Karpas-422 (cell line): ENCODE measurements around the gene SLC4A1AP. TPM values are rescaled to one million over a fixed set of nuclear protein-coding genes. Genes with fewer than 3 reads are reported as not detected.

ENCODE experiments used
- DNase-seq: peaks from one replicate; pipeline ENCODE4 v3.0.0-alpha.2; 2015
- H2AFZ ChIP-seq: fragments of 200-600 bp; sonication (generic); 2 replicates; pipeline ENCODE4 v1.6.1; 2014; ENCODE audit warnings: antibody characterized with exemption, low read length, mixed read lengths
- H3K27ac ChIP-seq: fragments of 200-600 bp; sonication (generic); 2 replicates; pipeline ENCODE4 v1.5.1; 2014; ENCODE audit warnings: mild to moderate bottlenecking, low read length, moderate library complexity
- H3K27me3 ChIP-seq: fragments of 200-600 bp; sonication (generic); 2 replicates; pipeline ENCODE4 v1.6.1; 2014; ENCODE audit warnings: low read length, mixed read lengths
- H3K36me3 ChIP-seq: fragments of 200-600 bp; sonication (generic); 2 replicates; pipeline ENCODE4 v1.6.1; 2014; ENCODE audit warnings: low read length, mixed read lengths; ENCODE audit not compliant: insufficient read depth
- H3K4me1 ChIP-seq: fragments of 200-600 bp; sonication (generic); 2 replicates; pipeline ENCODE4 v1.6.1; 2014; ENCODE audit warnings: mild to moderate bottlenecking, low read length, mixed read lengths
- H3K4me2 ChIP-seq: fragments of 200-600 bp; sonication (generic); 2 replicates; pipeline ENCODE4 v1.6.1; 2014; ENCODE audit warnings: low read length, low read depth, mild to moderate bottlenecking; ENCODE audit not compliant: poor library complexity, severe bottlenecking
- H3K4me3 ChIP-seq: fragments of 200-600 bp; sonication (generic); 2 replicates; pipeline ENCODE4 v1.5.1; 2014; ENCODE audit warnings: mild to moderate bottlenecking, antibody characterized with exemption, low read length, mixed read lengths
- H3K79me2 ChIP-seq: fragments of 200-600 bp; sonication (generic); 2 replicates; pipeline ENCODE4 v1.6.1; 2014; ENCODE audit warnings: mild to moderate bottlenecking, low read length, mixed read lengths
- H3K9ac ChIP-seq: fragments of 200-600 bp; sonication (generic); 2 replicates; pipeline ENCODE4 v1.6.0; 2014; ENCODE audit warnings: low read length
- H3K9me2 ChIP-seq: fragments of 200-600 bp; sonication (generic), shearing (Covaris generic); replicated peaks from 2 replicates; pipeline ENCODE4 v1.6.0; 2014; ENCODE audit warnings: mild to moderate bottlenecking, low read length, moderate library complexity; ENCODE audit not compliant: insufficient read depth
- H3K9me3 ChIP-seq: fragments of 300-700, 200-600 bp; sonication (generic); 2 replicates; pipeline ENCODE4 v1.6.1; 2014; ENCODE audit warnings: low read length, mixed read lengths
- H4K20me1 ChIP-seq: fragments of 200-600 bp; sonication (generic); 2 replicates; pipeline ENCODE4 v1.6.1; 2014; ENCODE audit warnings: mild to moderate bottlenecking, antibody characterized with exemption, low read length, low read depth; ENCODE audit not compliant: insufficient read depth
- total RNA-seq: library from RNA; depleted of rRNA; stranded (reverse); fragments of >200 nt; shearing (Covaris generic); gene quantifications from 2 replicates; pipeline ENCODE4 v1.2.3, GENCODE V29; 2014; ENCODE audit warnings: low replicate concordance

SLC4A1AP gene
- total RNA-seq, 1 experiment from 2014 or later: 19.8 TPM

DNA sequence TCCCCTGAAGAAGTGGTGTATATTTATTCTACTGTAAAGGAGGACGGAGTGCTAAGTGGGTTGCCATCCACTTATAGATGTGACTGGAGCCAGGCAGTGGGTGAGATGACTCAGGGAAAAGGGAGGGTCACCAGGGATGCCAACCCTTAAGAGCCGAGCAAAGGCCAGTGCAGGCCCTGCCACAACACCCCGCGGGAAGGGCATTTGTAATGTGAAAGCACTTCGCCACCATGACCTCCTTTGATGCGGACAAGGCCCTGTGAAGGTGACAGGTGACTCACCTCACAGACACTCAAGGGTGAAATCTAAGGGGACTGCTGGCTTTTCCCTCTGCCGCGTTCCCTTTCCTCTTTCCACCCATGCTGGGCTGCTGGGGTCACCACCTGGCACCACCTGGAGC, 57.6 kb downstream of the SLC4A1AP start:
- H3K9ac ChIP-seq: no peak overlapping the region
- H3K36me3 ChIP-seq: no peaks in the 10 kb centered on the region
- H3K4me3 ChIP-seq: no peak overlapping the region
- H3K9me2 ChIP-seq: no peaks in the 10 kb centered on the region
- H3K27ac ChIP-seq: no peak overlapping the region
- H2AFZ ChIP-seq: no peak overlapping the region
- no peaks in the 10 kb centered on the region for H3K79me2 ChIP-seq
- no peak for DNase-seq
- no peaks in the 10 kb centered on the region for H3K9me3 ChIP-seq
- H4K20me1 ChIP-seq: no peaks in the 10 kb centered on the region
- H3K4me2 ChIP-seq: no peak overlapping the region
- H3K27me3 ChIP-seq: no peaks in the 10 kb centered on the region
- H3K4me1 ChIP-seq: no peaks in the 10 kb centered on the region

DNA sequence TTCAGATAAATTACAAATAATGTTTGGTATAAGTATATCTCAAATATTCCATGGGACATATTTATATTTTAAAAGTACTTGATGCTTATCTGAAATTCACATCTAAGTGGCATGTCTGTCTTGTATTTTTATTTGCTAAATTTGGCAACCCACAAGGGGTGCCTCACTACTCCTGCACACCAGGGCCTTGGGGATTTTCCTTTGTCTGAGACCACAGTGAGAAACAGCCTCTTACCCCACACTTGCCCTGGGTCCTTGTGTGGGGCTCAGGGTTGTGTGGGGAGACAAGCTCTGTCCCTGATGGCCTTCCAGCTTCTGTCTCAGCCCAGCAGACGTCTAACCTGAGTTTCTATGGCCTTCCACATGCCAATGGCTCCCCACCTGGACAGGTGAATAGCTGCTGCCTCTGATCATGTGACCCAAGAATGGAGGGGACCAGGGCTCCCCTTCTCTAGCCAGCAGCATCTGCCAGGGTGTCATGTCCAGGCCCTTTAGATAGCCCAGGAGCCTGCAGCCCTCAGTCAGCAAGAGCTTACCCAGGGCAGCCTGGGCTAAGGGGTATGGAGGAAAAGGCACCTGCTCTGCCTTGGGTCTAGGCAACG, 58.3 kb downstream of the SLC4A1AP start:
- H3K36me3 ChIP-seq: no peaks in the 10 kb centered on the region
- H3K9me2 ChIP-seq: no peaks in the 10 kb centered on the region
- no peak overlapping the region for H3K4me2 ChIP-seq
- no peaks in the 10 kb centered on the region for H4K20me1 ChIP-seq
- no peaks in the 10 kb centered on the region for H3K4me1 ChIP-seq
- H3K27ac ChIP-seq: no peak overlapping the region
- H3K27me3 ChIP-seq: no peaks in the 10 kb centered on the region
- H3K4me3 ChIP-seq: no peak overlapping the region
- H2AFZ ChIP-seq: no peak overlapping the region
- DNase-seq: no peak
- H3K9ac ChIP-seq: no peak overlapping the region
- no peaks in the 10 kb centered on the region for H3K9me3 ChIP-seq
- H3K79me2 ChIP-seq: no peaks in the 10 kb centered on the region

DNA sequence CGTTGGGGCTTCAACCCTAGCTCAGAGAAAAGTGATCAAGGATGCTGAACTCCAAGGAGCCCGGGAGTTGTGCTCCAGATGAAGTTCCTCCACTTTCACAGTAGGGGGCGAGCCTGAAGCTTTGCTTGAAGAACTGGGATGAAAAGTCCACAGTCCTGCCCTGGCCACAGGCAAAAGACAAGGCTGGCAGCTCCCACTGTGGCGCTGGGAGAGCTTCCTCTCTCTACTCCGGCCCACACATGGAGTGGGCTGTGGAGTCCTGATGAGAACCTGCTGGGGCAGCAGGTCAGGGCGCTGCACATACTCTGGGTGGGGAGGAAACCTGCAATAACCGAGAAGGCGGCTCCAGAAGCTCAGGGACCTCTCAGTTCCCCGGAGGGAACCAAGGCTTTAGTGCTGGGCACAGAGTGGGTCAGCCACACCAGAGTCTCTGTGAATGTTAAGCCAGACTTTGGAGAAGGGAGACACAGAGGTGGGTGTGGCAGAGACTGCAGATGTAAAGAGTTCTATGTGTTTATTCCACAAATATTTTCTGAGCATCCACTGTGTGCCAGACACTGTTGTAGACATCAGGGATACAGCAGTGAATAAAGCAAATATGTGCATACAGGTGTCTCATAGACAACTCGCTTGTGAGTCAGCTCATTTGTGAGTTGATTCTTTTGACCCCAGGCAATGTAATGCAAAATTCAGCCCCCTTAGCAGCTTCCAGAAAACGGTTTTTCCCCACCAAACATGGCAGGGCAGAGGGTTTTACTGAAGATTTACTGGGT, 59.9 kb downstream of the SLC4A1AP start:
- Histone ChIP-seq H3K27ac (no peak overlapping the region), H3K4me1 (no peaks in the 10 kb centered on the region), H3K4me3 (no peak overlapping the region), H2AFZ (no peak overlapping the region), H3K9ac (no peak overlapping the region), H3K79me2 (no peaks in the 10 kb centered on the region), H3K9me2 (no peaks in the 10 kb centered on the region), H3K36me3 (no peaks in the 10 kb centered on the region), H3K27me3 (no peaks in the 10 kb centered on the region), H3K4me2 (no peak overlapping the region), H3K9me3 (no peaks in the 10 kb centered on the region), H4K20me1 (no peaks in the 10 kb centered on the region)
- peak; percentile 71 for DNase-seq

DNA sequence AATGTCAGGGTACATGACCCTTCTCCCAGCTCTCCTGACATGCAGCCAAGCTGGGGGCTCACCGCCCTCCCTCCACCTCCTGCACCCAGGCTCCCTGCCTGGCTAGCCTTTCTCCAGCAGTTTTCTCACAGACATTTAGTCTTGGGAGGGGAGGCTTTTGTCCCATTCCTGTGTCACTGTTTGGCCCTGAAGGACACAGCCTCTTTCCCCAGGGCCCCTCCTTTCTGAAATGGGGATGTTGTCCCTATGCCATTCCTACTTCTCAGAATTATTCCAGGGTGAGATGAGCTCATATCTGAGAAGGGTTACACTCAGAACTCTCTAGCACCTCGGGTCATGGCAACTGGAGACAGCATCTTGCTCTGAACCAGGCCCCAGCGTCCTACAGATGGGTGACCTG, 60.5 kb downstream of the SLC4A1AP start:
- Histone ChIP-seq H4K20me1 (no peaks in the 10 kb centered on the region), H3K9me2 (no peaks in the 10 kb centered on the region), H3K4me3 (no peak overlapping the region), H3K27me3 (no peaks in the 10 kb centered on the region), H3K79me2 (no peaks in the 10 kb centered on the region), H3K36me3 (no peaks in the 10 kb centered on the region), H3K9ac (no peak overlapping the region), H3K9me3 (no peaks in the 10 kb centered on the region), H3K4me2 (no peak overlapping the region), H2AFZ (no peak overlapping the region), H3K4me1 (no peaks in the 10 kb centered on the region), H3K27ac (no peak overlapping the region)
- DNase-seq: no peak

DNA sequence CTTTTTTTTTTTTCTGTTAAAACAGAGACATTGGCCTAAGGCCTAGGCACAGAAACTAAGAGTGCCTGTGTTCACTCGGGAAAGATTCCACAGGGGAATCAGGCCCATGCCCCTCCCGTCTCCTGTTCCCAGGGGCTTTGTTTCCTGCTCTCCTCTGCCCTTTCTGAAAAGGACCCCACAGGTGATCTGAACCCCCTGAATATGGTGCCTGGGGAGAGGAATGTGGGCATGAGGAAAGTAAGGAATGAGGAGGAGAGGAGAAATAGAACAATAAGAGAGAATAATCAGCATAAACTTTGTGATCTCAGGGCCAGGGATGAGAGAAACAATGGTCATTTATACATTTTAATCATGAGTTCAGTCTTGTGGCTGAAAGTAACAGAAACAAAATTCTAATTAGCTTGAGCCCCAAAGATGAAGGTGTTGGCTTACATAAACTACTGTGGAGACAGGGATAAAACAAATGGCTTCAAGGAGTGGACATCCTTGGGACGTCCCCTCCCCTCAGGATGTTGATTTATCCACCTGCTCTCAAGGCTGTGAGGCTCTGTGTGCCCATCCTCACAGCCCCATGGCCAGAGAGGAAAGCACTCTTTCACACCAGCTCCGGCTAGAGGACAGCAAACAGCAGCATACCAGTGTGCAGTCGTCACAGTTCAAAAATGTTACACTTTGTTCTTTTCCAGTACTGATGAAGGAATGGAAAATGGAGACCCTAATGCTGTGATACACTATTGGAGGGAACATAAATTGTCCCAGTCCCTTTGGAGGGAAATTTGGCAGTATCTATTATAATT, 61.4 kb downstream of the SLC4A1AP start:
- Histone ChIP-seq H3K9ac (no peak overlapping the region), H4K20me1 (no peaks in the 10 kb centered on the region), H3K36me3 (no peaks in the 10 kb centered on the region)

DNA sequence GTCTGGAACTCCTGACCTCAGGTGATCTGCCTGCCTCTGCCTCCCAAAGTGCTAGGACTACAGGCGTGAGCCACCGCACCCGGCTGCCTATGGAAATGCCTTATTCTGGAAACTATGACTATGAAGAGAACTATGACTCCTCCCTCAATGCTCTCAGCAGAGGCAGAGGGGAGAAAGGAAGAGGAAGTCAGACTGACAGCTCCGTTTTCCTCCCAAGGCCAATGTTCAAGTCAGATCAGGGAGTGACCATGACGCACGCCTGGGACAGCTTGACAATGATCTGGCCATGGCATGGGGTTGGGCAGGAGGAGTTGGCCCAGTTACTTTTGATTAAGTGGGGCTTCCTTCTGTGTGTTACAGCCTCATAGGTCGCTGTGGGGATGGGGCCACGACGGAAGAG, 63.6 kb downstream of the SLC4A1AP start:
- no peaks in the 10 kb centered on the region for H3K27me3 ChIP-seq
- H4K20me1 ChIP-seq: no peaks in the 10 kb centered on the region
- H3K9ac ChIP-seq: no peak overlapping the region
- no peaks in the 10 kb centered on the region for H3K79me2 ChIP-seq
- H3K27ac ChIP-seq: no peak overlapping the region
- H2AFZ ChIP-seq: no peak overlapping the region
- H3K36me3 ChIP-seq: no peaks in the 10 kb centered on the region
- H3K4me3 ChIP-seq: no peak overlapping the region
- no peaks in the 10 kb centered on the region for H3K4me1 ChIP-seq
- H3K9me3 ChIP-seq: no peaks in the 10 kb centered on the region
- no peak for DNase-seq
- no peak overlapping the region for H3K4me2 ChIP-seq
- H3K9me2 ChIP-seq: no peaks in the 10 kb centered on the region

More for the DNA sequence above, 61.4 kb downstream of the SLC4A1AP start:
- no peaks in the 10 kb centered on the region for H3K9me3 ChIP-seq
- H3K9me2 ChIP-seq: no peaks in the 10 kb centered on the region
- no peaks in the 10 kb centered on the region for H3K27me3 ChIP-seq
- no peaks in the 10 kb centered on the region for H3K4me1 ChIP-seq
- H2AFZ ChIP-seq: no peak overlapping the region
- DNase-seq: no peak
- no peaks in the 10 kb centered on the region for H3K79me2 ChIP-seq
- H3K4me2 ChIP-seq: no peak overlapping the region
- no peak overlapping the region for H3K27ac ChIP-seq
- H3K4me3 ChIP-seq: no peak overlapping the region

DNA sequence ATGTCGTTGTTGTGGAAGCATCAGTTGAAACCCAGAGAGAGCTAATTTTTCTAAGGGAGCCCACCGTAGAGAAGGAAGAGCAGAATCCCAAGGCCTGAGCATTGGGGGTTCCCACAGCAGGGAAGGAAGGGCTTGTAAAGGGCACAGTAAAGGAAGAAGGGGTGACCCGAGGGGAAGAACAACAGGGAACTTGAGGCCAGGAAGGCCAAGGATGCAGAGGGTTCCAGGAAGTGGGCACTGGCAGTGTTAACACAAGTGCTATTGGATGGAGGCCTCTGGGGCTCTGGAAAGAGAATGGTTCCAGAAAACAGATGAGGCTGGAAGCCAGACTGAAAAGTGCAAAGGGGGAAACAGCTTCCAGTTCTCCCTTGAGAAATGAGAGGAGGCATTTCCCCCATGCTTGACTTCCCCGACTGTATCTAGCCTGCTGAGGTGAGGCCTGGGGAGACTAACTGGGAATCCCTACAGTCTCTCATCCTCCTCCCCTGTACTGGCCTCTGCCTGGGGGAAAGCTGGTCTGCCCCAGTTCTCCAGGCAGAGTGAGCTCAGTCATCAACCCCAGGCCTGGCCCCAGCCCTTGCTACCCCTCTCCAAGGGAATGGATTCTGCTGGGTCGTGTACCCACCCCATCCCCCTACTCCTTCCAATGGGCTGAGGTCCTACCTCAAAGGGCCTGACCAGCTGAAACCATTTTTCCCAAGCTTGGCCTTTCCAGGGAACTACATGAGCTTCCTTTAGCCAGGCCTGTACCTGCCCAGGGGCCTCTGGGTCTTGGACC, 64.6 kb downstream of the SLC4A1AP start:
- Histone ChIP-seq H3K36me3 (no peaks in the 10 kb centered on the region), H3K9me3 (no peaks in the 10 kb centered on the region), H3K4me3 (no peak overlapping the region), H3K79me2 (no peaks in the 10 kb centered on the region), H3K27me3 (no peaks in the 10 kb centered on the region), H3K4me1 (no peaks in the 10 kb centered on the region), H3K27ac (no peak overlapping the region), H3K9me2 (no peaks in the 10 kb centered on the region), H3K9ac (no peak overlapping the region), H2AFZ (no peak overlapping the region), H3K4me2 (no peak overlapping the region), H4K20me1 (no peaks in the 10 kb centered on the region)
- DNase-seq: no peak

DNA sequence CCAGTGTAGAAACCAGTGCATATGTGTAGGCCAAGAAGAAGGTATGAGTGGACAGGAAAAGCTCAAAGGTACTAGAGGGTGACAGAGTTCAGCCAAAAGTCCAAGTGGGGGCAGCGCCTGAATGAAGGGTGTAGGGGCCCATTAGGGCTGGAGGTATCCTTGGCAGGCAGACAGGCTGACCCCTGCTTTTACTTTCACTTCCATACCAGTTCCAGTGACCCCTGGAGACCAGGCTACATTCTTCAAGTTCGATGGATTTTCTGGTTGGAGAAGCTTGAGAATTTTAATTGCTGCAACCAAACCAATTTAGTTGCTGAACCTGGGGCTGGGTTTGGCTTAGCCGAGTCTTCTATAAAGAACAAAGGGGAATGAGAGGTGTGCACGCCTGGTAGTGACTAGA, 65.5 kb downstream of the SLC4A1AP start:
- Histone ChIP-seq H3K36me3 (no peaks in the 10 kb centered on the region), H3K9ac (no peak overlapping the region), H3K4me2 (no peak overlapping the region)

More for the DNA sequence above, 65.5 kb downstream of the SLC4A1AP start:
- no peak overlapping the region for H3K4me3 ChIP-seq
- no peaks in the 10 kb centered on the region for H3K9me3 ChIP-seq
- no peak for DNase-seq
- H3K4me1 ChIP-seq: no peaks in the 10 kb centered on the region
- H3K27ac ChIP-seq: no peak overlapping the region
- H3K9me2 ChIP-seq: no peaks in the 10 kb centered on the region
- H2AFZ ChIP-seq: no peak overlapping the region
- no peaks in the 10 kb centered on the region for H4K20me1 ChIP-seq
- no peaks in the 10 kb centered on the region for H3K79me2 ChIP-seq
- H3K27me3 ChIP-seq: no peaks in the 10 kb centered on the region
